PC-9 (cell line): ENCODE results near the gene CACNA1G. TPM values are rescaled to one million over a fixed set of nuclear protein-coding genes. Genes with fewer than 3 reads are reported as not detected.
A peak's percentile ranks its signal among the peaks of the same experiment; 100 is the strongest.

Experiments
- BruUV-seq: library from RNA; stranded (reverse); fragments of 400-500 nt; replicated peaks from 2 replicates; lab custom pipeline; 2021; lab: Mats Ljungman, UMichigan
- CTCF ChIA-PET: fragments of 300-600 bp; sonication (Branson Sonifier 250); formaldehyde crosslinking; loops from one replicate; lab custom pipeline; 2022; ENCODE audit warnings: antibody characterized with exemption; lab: Charles Lee
- POLR2A ChIA-PET: fragments of 300-600 bp; sonication (Branson Sonifier 250); formaldehyde crosslinking; loops from one replicate; lab custom pipeline; 2022; ENCODE audit warnings: antibody characterized with exemption; ENCODE audit not compliant: unreplicated experiment; lab: Charles Lee
- DNase-seq, 2 experiments: peaks; one replicate each; pipeline versions ENCODE4 v3.0.0 to v3.0.0-alpha.2; 2015 to 2022; ENCODE audit warnings: mixed read lengths in 1 of 2
- H2AFZ ChIP-seq: fragments of 200-600 bp; sonication (generic); 2 replicates; pipeline ENCODE4 v1.8.1; 2017; ENCODE audit warnings: antibody characterized with exemption
- H3F3A ChIP-seq: fragments of 200-600 bp; sonication (generic); 2 replicates; pipeline ENCODE4 v1.8.1; 2017; ENCODE audit warnings: antibody characterized with exemption, mild to moderate bottlenecking, low read depth; ENCODE audit not compliant: insufficient read depth
- H3K27ac ChIP-seq: fragments of 200-600 bp; sonication (generic); 2 replicates; pipeline ENCODE4 v1.6.1; 2016; ENCODE audit warnings: mixed run types
- H3K27me3 ChIP-seq: fragments of 200-600 bp; sonication (generic); 2 replicates; pipeline ENCODE4 v1.6.1; 2016; ENCODE audit warnings: low read depth, mixed run types; ENCODE audit not compliant: insufficient read depth
- H3K36me3 ChIP-seq: fragments of 200-600 bp; sonication (generic); 2 replicates; pipeline ENCODE4 v1.6.1; 2016; ENCODE audit warnings: low read depth, mixed run types
- H3K4me1 ChIP-seq: fragments of 200-600 bp; sonication (generic); replicated peaks from 2 replicates; pipeline ENCODE4 v1.6.1; 2016; ENCODE audit warnings: mixed run types; ENCODE audit not compliant: insufficient read depth
- H3K4me2 ChIP-seq: fragments of 200-600 bp; sonication (generic); 2 replicates; pipeline ENCODE4 v1.6.1; 2017; ENCODE audit warnings: mixed run types
- H3K4me3 ChIP-seq: fragments of 200-600 bp; sonication (generic); 2 replicates; pipeline ENCODE4 v1.6.1; 2016; ENCODE audit warnings: mixed run types
- H3K79me2 ChIP-seq: fragments of 200-600 bp; sonication (generic); 2 replicates; pipeline ENCODE4 v1.6.1; 2017; ENCODE audit warnings: low read depth, mixed run types
- H3K9me2 ChIP-seq: fragments of 200-600 bp; sonication (generic); 2 replicates; pipeline ENCODE4 v1.8.1; 2017; ENCODE audit warnings: mild to moderate bottlenecking; ENCODE audit not compliant: insufficient read depth
- H3K9me3 ChIP-seq: fragments of 200-600 bp; sonication (generic); 2 replicates; pipeline ENCODE4 v1.8.1; 2016; ENCODE audit warnings: low read depth; ENCODE audit not compliant: insufficient read depth
- H4K20me1 ChIP-seq: fragments of 200-600 bp; sonication (generic); 2 replicates; pipeline ENCODE4 v1.8.1; 2017; ENCODE audit not compliant: insufficient read depth
- CTCF ChIP-seq: fragments of 200-600 bp; sonication (generic); conservative IDR thresholded peaks from 2 replicates; pipeline ENCODE4 v1.6.1; 2017; ENCODE audit warnings: mixed run types, antibody characterized with exemption, mild to moderate bottlenecking, moderate library complexity
- EZH2 ChIP-seq: fragments of 200-600 bp; sonication (generic); IDR thresholded peaks from 2 replicates; pipeline ENCODE4 v1.8.0; 2017; ENCODE audit warnings: antibody characterized with exemption, low read depth
- intact Hi-C: fragments of 100-400 bp; cut with micrococcal nuclease; formaldehyde crosslinking; loops from one replicate; pipeline ENCODE4 v1.10.0; 2022; ENCODE audit not compliant: unreplicated experiment
- total RNA-seq: library from RNA; stranded (reverse); gene quantifications from 2 replicates; pipeline ENCODE4 v1.2.3, GENCODE V29; 2021

The CACNA1G gene
- total RNA-seq, 1 experiment from 2014 or later: 0.46 TPM

- Histone ChIP-seq H2AFZ (no peak overlapping the region), H3K36me3 (peaks cover 33% of the 10 kb centered on the region), H3K4me3 (no peak overlapping the region), H4K20me1 (no peaks in the 10 kb centered on the region), H3K4me2 (no peak overlapping the region), H3K27me3 (no peaks in the 10 kb centered on the region), H3K79me2 (peaks cover 18% of the 10 kb centered on the region; the same call in 1 of the 2 replicates), H3K9me2 (no peaks in the 10 kb centered on the region), H3K9me3 (no peaks in the 10 kb centered on the region), H3K4me1 (peaks cover 74% of the 10 kb centered on the region), H3K27ac (peak overlapping the region; percentile 77), H3F3A (peaks cover 90% of the 10 kb centered on the region)
- CTCF ChIA-PET: interaction anchor here (0.6 kb wide), 1 partner anchor 114 kb away, joined by 3 read pairs; no protein-coding TSS in a partner anchor
- no TSS peak for BruUV-seq
- DNase-seq: no peak
- TF ChIP-seq CTCF (no peak), EZH2 (no peak)
- intact Hi-C loops: no loop called here
- POLR2A ChIA-PET: interaction anchor here (0.7 kb wide), 1 partner anchor 282 kb away, joined by 8 read pairs; no protein-coding TSS in a partner anchor
These were observed 105.8 kb downstream of the CACNA1G start for GRCh38 chr17:50666316-50666715.

- POLR2A ChIA-PET: no interaction called here
These were observed 106.9 kb downstream of the CACNA1G start for GRCh38 chr17:50667259-50668024.

More at GRCh38 chr17:50667259-50668024, 106.9 kb downstream of the CACNA1G start:
- no peak for TF ChIP-seq CTCF
- TF ChIP-seq EZH2: no peak
- H3F3A ChIP-seq: peaks cover 90% of the 10 kb centered on the region
- no peak overlapping the region for H3K4me3 ChIP-seq
- CTCF ChIA-PET: no interaction called here
- no peaks in the 10 kb centered on the region for H3K9me2 ChIP-seq
- no peak for DNase-seq
- intact Hi-C loops: no loop called here
- H4K20me1 ChIP-seq: no peaks in the 10 kb centered on the region
- no TSS peak for BruUV-seq
- H3K9me3 ChIP-seq: no peaks in the 10 kb centered on the region
- peaks cover 41% of the 10 kb centered on the region for H3K36me3 ChIP-seq
- no peak overlapping the region for H2AFZ ChIP-seq
- H3K27me3 ChIP-seq: no peaks in the 10 kb centered on the region
- H3K27ac ChIP-seq: peak overlapping the region; percentile 77
- peak overlapping the region; percentile 51 for H3K4me2 ChIP-seq
- H3K79me2 ChIP-seq: peaks cover 14% of the 10 kb centered on the region; the same call in 1 of the 2 replicates
- peaks cover 73% of the 10 kb centered on the region for H3K4me1 ChIP-seq
